Hepatocyte (in vitro differentiated cells): ENCODE results near the gene RGPD6. TPM values are rescaled to one million over a fixed set of nuclear protein-coding genes. Genes with fewer than 3 reads are reported as not detected.
"Not testable (repeated sequence)": the region's sequence is repeated elsewhere in the genome, so short reads cannot be mapped to it uniquely, and the experiment has no call there.

Experiments
- DNase-seq: peaks from one replicate; pipeline ENCODE4 v3.0.0-alpha.2; 2016; ENCODE audit warnings: low spot score
- H2AFZ ChIP-seq: fragments of 200-600 bp; sonication (generic); 2 replicates; pipeline ENCODE4 v1.6.0; 2016; ENCODE audit warnings: antibody characterized with exemption, mild to moderate bottlenecking
- H3K27ac ChIP-seq: fragments of 200-600 bp; sonication (generic); 2 replicates; pipeline ENCODE4 v1.5.1; 2016; ENCODE audit warnings: mild to moderate bottlenecking
- H3K27me3 ChIP-seq: fragments of 200-600 bp; sonication (generic); 2 replicates; pipeline ENCODE4 v1.6.1; 2016
- H3K36me3 ChIP-seq: fragments of 200-600 bp; sonication (generic); replicated peaks from 2 replicates; pipeline ENCODE4 v1.5.1; 2016; ENCODE audit warnings: low read depth; ENCODE audit not compliant: insufficient read depth
- H3K4me1 ChIP-seq: fragments of 200-600 bp; sonication (generic); 2 replicates; pipeline ENCODE4 v1.5.1; 2016; ENCODE audit warnings: mild to moderate bottlenecking, moderate library complexity; ENCODE audit not compliant: insufficient read depth
- H3K4me2 ChIP-seq: fragments of 200-600 bp; sonication (generic); 2 replicates; pipeline ENCODE4 v1.6.0; 2016
- H3K4me3 ChIP-seq: fragments of 200-600 bp; sonication (generic); 2 replicates; pipeline ENCODE4 v1.5.1; 2016; ENCODE audit warnings: mild to moderate bottlenecking
- H3K79me2 ChIP-seq: fragments of 200-600 bp; sonication (generic); 2 replicates; pipeline ENCODE4 v1.6.0; 2017; ENCODE audit warnings: mild to moderate bottlenecking
- H3K9me2 ChIP-seq: fragments of 200-600 bp; sonication (generic); replicated peaks from 2 replicates; pipeline ENCODE4 v1.6.0; 2017; ENCODE audit warnings: mild to moderate bottlenecking; ENCODE audit not compliant: insufficient read depth
- H3K9me3 ChIP-seq: fragments of 200-600 bp; sonication (generic); 2 replicates; pipeline ENCODE4 v1.5.1; 2016; ENCODE audit warnings: low read depth, mild to moderate bottlenecking
- H4K20me1 ChIP-seq: fragments of 200-600 bp; sonication (generic); 2 replicates; pipeline ENCODE4 v1.6.0; 2016; ENCODE audit warnings: mild to moderate bottlenecking; ENCODE audit not compliant: insufficient read depth, poor library complexity, severe bottlenecking
- WGBS: methylation state at CpG from one replicate; pipeline ENCODE4 v1.1.6; 2016; ENCODE audit warnings: low lambda C conversion rate; ENCODE audit errors: missing lambda C conversion rate; 5-methylcytosine and 5-hydroxymethylcytosine counted together
- polyA plus RNA-seq: library from polyadenylated mRNA; unstranded; fragments of >200 nt; fragmentation: Nextera tagmentation; extraction: Ambion mirVana; gene quantifications from 2 replicates; pipeline ENCODE4 v1.2.1, GENCODE V29; 2016
- total RNA-seq: library from RNA; depleted of rRNA; stranded (reverse); fragments of >200 nt; gene quantifications from 2 replicates; pipeline ENCODE4 v1.2.3, GENCODE V29; 2014

RGPD6 gene
- total and polyA plus RNA-seq, 2 experiments from 2014 or later = 16.5 to 51.8 TPM

- no CpG with 5 or more reads among the region's 1 CpG for WGBS
Measured at GRCh38 chr2:110488991-110489390, 88.0 kb downstream of the RGPD6 start.

GRCh38 chr2:110482697-110483096 lies 94.3 kb downstream of the RGPD6 start:
- H2AFZ ChIP-seq = not testable (repeated sequence)

More at GRCh38 chr2:110488991-110489390, 88.0 kb downstream of the RGPD6 start:
- H3K79me2 ChIP-seq, DNase-seq, H3K9me3 ChIP-seq, H3K27ac ChIP-seq, H3K27me3 ChIP-seq, H3K4me3 ChIP-seq, H3K4me2 ChIP-seq, H3K9me2 ChIP-seq, H3K4me1 ChIP-seq, H3K36me3 ChIP-seq, H4K20me1 ChIP-seq, H2AFZ ChIP-seq: not testable (repeated sequence)

GRCh38 chr2:110481200-110481599 lies 95.8 kb downstream of the RGPD6 start:
- WGBS = no CpG with 5 or more reads among the region's 3 CpGs
- H3K9me2 ChIP-seq, H4K20me1 ChIP-seq, H3K27ac ChIP-seq, H2AFZ ChIP-seq, H3K27me3 ChIP-seq, H3K4me2 ChIP-seq, H3K36me3 ChIP-seq, H3K4me1 ChIP-seq, H3K9me3 ChIP-seq, DNase-seq, H3K4me3 ChIP-seq, H3K79me2 ChIP-seq: not testable (repeated sequence)

More at GRCh38 chr2:110482697-110483096, 94.3 kb downstream of the RGPD6 start:
- not testable (repeated sequence) for H3K9me2 ChIP-seq, H3K36me3 ChIP-seq, H3K9me3 ChIP-seq, H3K79me2 ChIP-seq, H3K4me3 ChIP-seq, H3K27me3 ChIP-seq, H3K4me1 ChIP-seq, H3K27ac ChIP-seq, H4K20me1 ChIP-seq, DNase-seq, H3K4me2 ChIP-seq
- no CpG with 5 or more reads among the region's 4 CpGs for WGBS

GRCh38 chr2:110480084-110480483 lies 96.9 kb downstream of the RGPD6 start:
- not testable (repeated sequence) for H3K4me2 ChIP-seq, H3K36me3 ChIP-seq, DNase-seq, H3K27ac ChIP-seq, H2AFZ ChIP-seq, H3K4me3 ChIP-seq, H4K20me1 ChIP-seq, H3K9me3 ChIP-seq, H3K9me2 ChIP-seq, H3K4me1 ChIP-seq, H3K79me2 ChIP-seq, H3K27me3 ChIP-seq
- no CpG with 5 or more reads among the region's 4 CpGs for WGBS

- not testable (repeated sequence) for DNase-seq, H3K4me1 ChIP-seq, H3K27ac ChIP-seq, H3K9me3 ChIP-seq, H2AFZ ChIP-seq, H4K20me1 ChIP-seq, H3K4me3 ChIP-seq, H3K79me2 ChIP-seq, H3K4me2 ChIP-seq, H3K9me2 ChIP-seq, H3K27me3 ChIP-seq, H3K36me3 ChIP-seq
- no CpG with 5 or more reads among the region's 7 CpGs for WGBS
Measured at GRCh38 chr2:110477370-110477769, 99.7 kb downstream of the RGPD6 start.

GRCh38 chr2:110476952-110477351 lies 100.1 kb downstream of the RGPD6 start:
- H4K20me1 ChIP-seq, H3K9me3 ChIP-seq, H3K4me2 ChIP-seq, H3K4me1 ChIP-seq, H3K4me3 ChIP-seq, H3K79me2 ChIP-seq, DNase-seq, H3K9me2 ChIP-seq, H3K36me3 ChIP-seq, H3K27me3 ChIP-seq, H3K27ac ChIP-seq, H2AFZ ChIP-seq: not testable (repeated sequence)
- no CpG with 5 or more reads among the region's 6 CpGs for WGBS

- H3K9me2 ChIP-seq, H3K79me2 ChIP-seq, H4K20me1 ChIP-seq, H3K4me3 ChIP-seq, H3K4me2 ChIP-seq, H3K9me3 ChIP-seq, H2AFZ ChIP-seq, H3K36me3 ChIP-seq, DNase-seq, H3K27ac ChIP-seq, H3K27me3 ChIP-seq, H3K4me1 ChIP-seq: not testable (repeated sequence)
- WGBS = no CpG with 5 or more reads among the region's 3 CpGs
Measured at GRCh38 chr2:110475627-110476359, 101.2 kb downstream of the RGPD6 start.

GRCh38 chr2:110474898-110475297 lies 102.1 kb downstream of the RGPD6 start:
- not testable (repeated sequence) for H3K27me3 ChIP-seq, H3K4me2 ChIP-seq, H3K4me3 ChIP-seq, H3K9me2 ChIP-seq, H3K4me1 ChIP-seq, H2AFZ ChIP-seq, H3K36me3 ChIP-seq, H3K79me2 ChIP-seq, DNase-seq, H3K9me3 ChIP-seq, H4K20me1 ChIP-seq, H3K27ac ChIP-seq
- no CpG with 5 or more reads among the region's 4 CpGs for WGBS

- H2AFZ ChIP-seq, H3K4me2 ChIP-seq, H3K27ac ChIP-seq, H3K9me2 ChIP-seq, H3K79me2 ChIP-seq, DNase-seq, H3K4me1 ChIP-seq, H3K4me3 ChIP-seq, H4K20me1 ChIP-seq, H3K9me3 ChIP-seq, H3K27me3 ChIP-seq, H3K36me3 ChIP-seq: not testable (repeated sequence)
- WGBS = no CpG with 5 or more reads among the region's 3 CpGs
Measured at GRCh38 chr2:110473059-110473358, 104.0 kb downstream of the RGPD6 start.
